GM10248 (cell line): ENCODE results near the gene GNB1L.

Source experiments
- CTCF ChIA-PET: fragments of 300-600 bp; sonication (Branson Sonifier 250); formaldehyde crosslinking; extraction: SDS; loops from one replicate; lab custom pipeline; 2021; ENCODE audit warnings: antibody characterized with exemption; lab: Yijun Ruan, JAX
- POLR2A ChIA-PET: fragments of 350-650 bp; sonication (Branson Sonifier 250); formaldehyde crosslinking; extraction: SDS; loops from one replicate; lab custom pipeline; 2020; ENCODE audit warnings: antibody characterized with exemption; lab: Yijun Ruan, JAX
- DNase-seq: peaks from one replicate; pipeline ENCODE4 v3.0.0; 2012; ENCODE audit errors: extremely low spot score
- CTCF ChIP-seq: IDR thresholded peaks from 2 replicates; pipeline ENCODE4 v1.5.1; 2012; ENCODE audit warnings: mild to moderate bottlenecking, low read depth; ENCODE audit errors: extremely low read depth, missing control alignments, control extremely low read depth

The GNB1L gene

DNA sequence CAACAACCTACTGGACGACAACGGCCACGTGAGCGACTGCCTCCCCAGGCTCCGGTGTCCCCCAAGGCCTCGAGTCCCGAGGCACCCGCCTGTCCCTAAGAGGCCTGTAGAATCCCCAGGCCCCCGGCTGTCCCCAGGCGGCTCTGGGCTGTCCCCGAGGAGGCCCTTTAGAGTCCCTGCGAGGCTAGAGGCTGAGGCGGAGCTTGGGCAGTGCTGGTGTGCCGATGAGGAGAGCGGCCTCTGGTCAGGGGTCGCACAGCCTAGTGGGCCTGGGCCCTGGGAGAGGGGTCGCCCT is 90.4 kb downstream of the GNB1L start:
- POLR2A ChIA-PET: no interaction called here
- no peak for DNase-seq
- TF ChIP-seq CTCF: no peak
- CTCF ChIA-PET: interaction anchor here (0.9 to 1.8 kb wide), 6 partner anchors 9 to 84 kb away, joined by 3 to 5 read pairs (median 3); no protein-coding TSS in a partner anchor

- CTCF ChIA-PET: interaction anchor here (0.8 to 1.8 kb wide), 8 partner anchors 9 to 132 kb away, joined by 3 to 6 read pairs (median 3); no protein-coding TSS in a partner anchor
- POLR2A ChIA-PET: no interaction called here
These were observed 91.0 kb downstream of the GNB1L start for GRCh38 chr22:19763458-19764298.

DNA sequence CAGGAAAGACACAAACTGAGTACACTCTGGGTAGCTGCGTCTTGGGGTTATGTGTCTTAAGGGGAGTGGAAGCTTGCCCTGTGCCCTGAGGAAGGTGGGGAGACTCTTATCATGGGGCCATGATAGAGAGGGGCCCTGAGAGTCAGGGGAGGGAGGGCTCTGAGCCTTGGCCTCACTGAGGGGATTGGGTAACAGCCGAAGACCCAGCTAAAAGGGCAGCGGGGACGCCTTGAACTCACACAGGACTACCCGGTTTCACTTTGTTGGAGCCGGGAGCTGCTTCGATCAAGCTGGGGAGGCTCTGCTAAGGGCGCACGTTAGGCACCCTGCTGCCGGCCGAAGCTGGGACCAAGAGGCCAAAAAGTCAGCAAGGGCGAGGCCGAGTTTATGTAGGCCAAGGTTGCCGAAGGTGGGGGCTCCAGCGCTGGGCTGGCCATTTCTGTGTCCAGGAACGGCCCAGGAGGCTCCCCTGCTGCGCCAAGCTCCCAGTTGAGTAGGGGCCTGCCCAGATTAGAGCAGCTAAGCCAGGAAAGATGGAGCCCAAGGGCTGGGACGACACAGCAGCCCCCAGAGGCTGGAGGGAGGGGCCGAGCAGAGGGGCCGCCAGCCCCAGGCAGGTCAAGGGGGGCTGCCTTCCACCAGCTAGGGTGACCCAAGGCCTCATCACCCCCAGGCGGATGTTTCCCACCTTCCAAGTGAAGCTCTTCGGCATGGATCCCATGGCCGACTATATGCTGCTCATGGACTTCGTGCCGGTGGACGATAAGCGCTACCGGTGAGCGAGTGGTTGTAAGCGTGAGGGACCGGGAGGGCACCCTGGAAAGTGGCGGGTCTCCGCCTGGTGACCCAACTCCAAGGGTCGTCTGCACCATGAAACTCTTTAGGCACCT is 91.9 kb downstream of the GNB1L start:
- no peak for DNase-seq
- ChIA-PET POLR2A (no interaction called here), CTCF (interaction anchor here (0.8 to 1.0 kb wide), 2 partner anchors 32 to 131 kb away, joined by 3 to 6 read pairs; no protein-coding TSS in a partner anchor)
- no peak for TF ChIP-seq CTCF

More at GRCh38 chr22:19763458-19764298, 91.0 kb downstream of the GNB1L start:
- TF ChIP-seq CTCF: no peak
- no peak for DNase-seq

GRCh38 chr22:19761725-19762567 is 92.7 kb downstream of the GNB1L start:
- no peak for DNase-seq
- ChIA-PET POLR2A (no interaction called here), CTCF (interaction anchor here (1.0 kb wide), 1 partner anchor 32 kb away, joined by 6 read pairs; no protein-coding TSS in a partner anchor)
- TF ChIP-seq CTCF: no peak

- DNase-seq: no peak
- no peak for TF ChIP-seq CTCF
- ChIA-PET CTCF (no interaction called here), POLR2A (no interaction called here)
These were observed 93.5 kb downstream of the GNB1L start for GRCh38 chr22:19760951-19761724.
